ENCODE measurements around the gene MOXD1. TPM values are rescaled to one million over a fixed set of nuclear protein-coding genes. Genes with fewer than 3 reads are reported as not detected.

The MOXD1 gene
- 5.5 and 7.5 TPM in 2 replicates for total RNA-seq

DNA sequence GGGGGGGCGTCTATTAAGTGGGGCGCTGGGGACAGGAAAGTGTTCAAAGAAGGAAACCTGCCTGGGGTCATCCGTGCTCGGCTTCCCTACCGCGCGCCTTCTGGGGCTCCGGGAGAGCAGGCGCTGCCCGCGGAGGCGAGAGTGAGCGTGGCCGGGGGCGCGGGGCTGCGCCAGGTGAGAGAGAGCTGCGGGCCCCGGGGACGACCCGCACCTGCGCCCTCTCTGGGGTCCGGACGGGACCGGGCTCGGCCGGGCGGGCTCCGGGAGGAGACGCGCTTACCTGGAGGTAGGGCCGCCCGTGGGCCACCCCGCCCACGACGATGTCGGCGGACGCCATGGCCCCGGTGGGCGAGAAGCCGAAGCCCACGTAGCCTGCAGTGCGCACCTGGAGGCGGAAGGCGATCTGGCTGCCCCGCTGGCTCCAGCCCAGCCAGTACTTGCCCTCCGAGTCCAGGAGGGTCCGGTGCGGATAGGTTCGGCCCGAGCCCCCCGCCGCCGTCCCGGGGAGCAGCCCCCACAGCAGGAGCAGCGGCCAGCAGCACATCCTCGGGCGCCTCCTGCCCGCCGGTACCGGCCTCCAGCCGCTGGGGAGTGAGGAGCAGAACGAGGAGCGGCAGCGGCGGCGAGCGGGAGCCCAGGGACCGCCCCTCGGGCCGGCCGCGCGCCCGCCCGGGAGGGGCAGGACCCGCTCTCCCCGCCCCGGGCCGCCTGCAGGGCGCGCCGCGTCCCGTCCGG lies at the start of gene MOXD1:
TSS of gene MOXD1 (minus strand) at position 593 of the 735 bp plus-strand sequence. CDS start at position 544, 49 bp downstream.
- no peak for DNase-seq (ENCODE audit: extremely low read depth, low read depth, low spot score)

DNA sequence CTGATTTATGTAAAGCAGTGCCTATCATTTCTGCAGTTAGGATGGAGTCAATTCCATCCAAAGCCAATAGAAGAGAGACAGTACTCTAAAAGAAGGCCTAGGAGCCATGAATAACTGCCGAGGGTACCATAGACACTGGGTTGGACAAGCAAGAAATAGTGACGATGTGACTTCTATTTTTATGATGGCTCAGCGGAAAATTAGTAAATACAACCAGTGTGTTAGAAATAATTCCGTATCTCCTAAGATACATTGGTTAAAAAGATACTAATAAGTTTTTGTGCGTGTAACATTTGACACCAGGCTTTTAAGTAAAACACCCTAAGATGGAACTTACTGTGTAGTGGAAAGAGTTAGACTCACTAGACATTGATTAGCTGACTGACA lies 45.6 kb upstream of the MOXD1 start:
- DNase-seq (ENCODE audit: extremely low read depth, low read depth, low spot score) = no peak

DNA sequence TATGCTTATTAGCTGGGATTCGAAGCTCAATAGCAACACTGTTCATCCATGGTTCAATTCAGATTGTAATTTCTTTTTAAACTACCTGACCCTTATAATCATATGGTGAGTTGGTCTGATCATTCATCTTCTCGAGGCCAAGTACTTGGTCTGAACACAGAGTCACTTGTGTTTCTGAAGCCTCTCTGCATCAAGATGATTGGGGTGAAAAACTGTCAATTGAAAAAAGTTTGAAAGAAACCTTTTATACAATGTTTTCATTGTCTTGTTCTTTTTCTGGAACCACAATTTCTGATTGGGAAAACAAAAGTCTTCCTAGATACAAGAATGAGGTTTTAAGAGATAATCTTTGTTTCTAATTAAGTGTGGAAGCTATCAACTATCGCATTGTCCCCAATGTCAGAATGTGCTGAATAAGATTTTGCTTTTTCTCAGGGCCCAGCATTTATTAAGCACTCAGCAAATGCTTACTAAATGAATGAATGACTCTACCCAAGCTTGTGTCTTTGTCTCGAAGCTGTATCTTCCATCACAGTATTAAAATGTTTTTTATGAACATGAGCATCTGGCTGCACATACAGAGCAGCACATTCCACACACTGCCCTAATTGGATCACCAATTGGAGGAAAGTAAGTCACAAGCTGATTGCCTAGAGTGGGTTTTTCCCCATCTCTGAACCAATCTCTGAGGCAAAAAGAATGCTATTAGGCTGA lies 45.0 kb upstream of the MOXD1 start:
- no peak for DNase-seq (ENCODE audit: extremely low read depth, low read depth, low spot score)

DNA sequence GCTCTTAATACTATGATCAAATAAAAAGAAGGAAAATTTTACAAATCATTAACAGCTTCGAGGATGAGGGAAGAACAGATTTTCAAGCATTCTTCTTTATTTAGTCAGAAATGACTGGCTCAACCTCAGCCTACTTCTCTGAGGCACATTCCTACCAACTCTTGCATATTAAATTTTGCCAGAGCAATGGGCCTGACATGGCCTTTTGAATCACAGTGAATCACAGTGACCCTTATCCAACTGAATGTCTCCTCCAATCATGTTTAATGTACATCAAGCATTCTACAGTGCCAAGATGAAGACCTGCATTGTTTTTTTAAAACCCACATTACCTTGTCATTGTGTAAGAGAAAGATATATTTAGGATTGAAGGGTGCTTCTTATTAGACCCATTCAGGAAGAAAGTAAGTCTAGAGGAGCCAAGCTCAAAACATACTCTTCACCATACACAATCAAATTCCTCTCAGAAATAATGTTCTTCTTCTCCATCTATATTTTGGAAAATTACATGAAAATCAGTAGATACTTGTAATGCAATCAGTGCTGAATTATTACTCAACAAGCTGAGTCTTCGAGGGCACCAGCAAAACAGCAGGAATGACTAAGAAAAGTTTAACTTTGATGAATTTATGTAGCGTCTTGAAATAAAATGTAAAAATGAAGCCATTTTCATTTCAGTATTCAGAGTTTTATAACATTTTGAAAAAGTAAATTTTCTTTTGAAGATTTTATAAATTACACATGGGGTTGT lies 44.1 kb upstream of the MOXD1 start:
- DNase-seq (ENCODE audit: extremely low read depth, low read depth, low spot score) = no peak

DNA sequence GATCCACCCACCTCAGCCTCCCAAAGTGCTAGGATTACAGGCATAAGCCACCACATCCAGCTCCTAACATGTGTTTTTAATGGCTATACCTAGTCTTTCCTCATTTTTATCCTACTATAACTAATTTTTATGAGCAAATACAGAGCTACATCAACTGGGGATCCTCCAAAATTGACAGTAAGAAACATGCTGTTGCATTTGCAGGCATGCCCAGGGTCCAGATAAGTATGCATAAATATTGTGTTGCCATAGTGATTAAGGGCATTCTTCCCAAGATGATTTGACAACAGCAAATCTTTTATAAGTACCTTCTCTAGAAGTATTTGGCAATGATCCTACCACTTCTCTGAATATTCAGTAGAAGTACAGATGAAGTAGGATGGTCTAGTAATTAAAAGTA lies 41.9 kb upstream of the MOXD1 start:
- DNase-seq (ENCODE audit: extremely low read depth, low read depth, low spot score) = no peak

DNA sequence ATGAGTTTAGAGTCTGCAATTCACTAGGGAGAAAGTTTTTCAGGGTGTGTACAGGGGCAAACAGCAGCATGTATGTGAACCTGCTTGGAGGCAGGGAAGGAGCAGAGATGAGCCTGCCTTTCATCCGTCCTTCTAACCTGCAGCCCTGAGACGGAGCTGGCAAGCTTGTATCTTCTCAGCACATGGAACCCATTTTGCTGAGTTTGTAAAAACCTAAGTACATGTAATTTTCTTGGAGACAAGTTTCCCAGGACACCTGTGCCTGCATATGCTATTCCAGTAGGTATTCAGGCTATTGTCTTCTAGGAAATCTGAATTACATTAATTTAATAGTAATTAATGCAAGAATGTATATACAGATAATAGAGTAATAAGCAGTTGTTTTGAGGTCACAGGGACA lies 28.8 kb upstream of the MOXD1 start:
- no peak for DNase-seq (ENCODE audit: extremely low read depth, low read depth, low spot score)

DNA sequence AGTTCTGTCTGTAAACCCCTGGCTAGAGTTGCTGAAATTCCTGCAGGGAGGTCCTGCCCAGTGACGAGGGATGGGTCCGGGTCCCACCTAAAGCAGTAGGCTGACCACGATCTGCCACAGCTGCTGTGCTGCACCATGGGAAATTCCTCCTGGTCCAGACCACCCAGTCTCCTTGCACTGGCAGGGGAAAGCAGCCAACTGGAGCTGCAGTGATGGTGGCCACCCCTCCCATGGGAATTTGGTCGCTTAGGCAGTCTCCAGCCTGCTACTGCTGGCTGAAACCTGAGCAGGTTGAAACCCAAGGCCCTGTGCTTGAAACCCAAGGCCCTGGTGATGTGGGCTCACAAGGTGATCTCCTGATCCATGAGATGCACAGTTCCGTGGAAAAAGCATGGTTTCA lies 23.9 kb upstream of the MOXD1 start:
- DNase-seq (ENCODE audit: extremely low read depth, low read depth, low spot score) = no peak

DNA sequence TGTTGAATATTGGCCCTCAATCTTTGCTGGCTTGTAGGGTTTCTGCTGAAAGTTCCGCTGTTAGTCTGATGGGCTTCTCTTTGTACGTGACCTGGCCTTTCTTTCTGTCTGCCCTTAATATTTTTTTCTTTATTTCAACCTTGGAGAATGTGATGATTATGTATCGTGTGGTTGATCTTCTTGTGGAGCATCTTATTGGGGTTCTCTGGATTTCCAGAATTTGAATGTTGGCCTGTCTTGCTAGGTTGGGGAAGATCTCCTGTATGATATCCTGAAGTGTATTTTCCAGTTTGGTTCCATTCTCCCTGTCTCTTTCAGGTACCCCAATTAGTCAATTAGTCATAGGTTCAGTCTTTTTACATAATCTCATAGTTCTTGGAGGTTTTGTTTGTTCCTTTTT lies 22.6 kb upstream of the MOXD1 start:
- DNase-seq (ENCODE audit: extremely low read depth, low read depth, low spot score) = no peak

DNA sequence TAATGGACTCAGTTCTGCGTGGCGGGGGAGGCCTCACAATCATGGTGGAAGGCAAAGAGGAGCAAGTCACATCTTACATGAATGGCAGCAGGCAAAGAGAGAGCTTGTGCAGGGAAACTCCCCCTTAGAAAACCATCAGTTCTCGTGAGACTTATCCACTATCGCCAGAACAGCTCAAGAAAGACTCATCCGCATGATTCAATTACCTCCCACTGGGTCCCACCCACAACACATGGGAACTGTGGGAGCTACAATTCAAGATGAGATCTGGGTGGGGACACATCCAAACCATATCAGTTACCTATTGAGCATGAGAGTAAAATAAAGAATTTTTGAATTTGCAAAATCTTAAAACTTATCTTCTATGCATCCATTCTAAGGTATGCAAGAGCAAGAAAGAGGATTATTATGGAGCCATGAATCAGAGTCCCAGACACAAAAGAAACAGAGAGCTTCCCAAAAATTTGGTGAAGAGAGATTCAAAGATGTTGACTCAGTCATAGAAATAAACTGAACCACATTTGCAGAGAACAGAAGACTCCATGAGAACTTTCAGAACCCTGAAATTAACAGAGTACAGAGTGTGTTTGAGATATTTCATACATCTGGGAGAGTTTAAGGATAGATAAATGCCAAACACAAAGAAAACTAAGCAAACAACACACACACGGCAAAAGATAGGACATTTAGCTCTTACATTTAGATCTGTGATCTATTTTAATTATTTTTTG lies 17.1 kb upstream of the MOXD1 start:
- DNase-seq (ENCODE audit: extremely low read depth, low read depth, low spot score) = no peak

DNA sequence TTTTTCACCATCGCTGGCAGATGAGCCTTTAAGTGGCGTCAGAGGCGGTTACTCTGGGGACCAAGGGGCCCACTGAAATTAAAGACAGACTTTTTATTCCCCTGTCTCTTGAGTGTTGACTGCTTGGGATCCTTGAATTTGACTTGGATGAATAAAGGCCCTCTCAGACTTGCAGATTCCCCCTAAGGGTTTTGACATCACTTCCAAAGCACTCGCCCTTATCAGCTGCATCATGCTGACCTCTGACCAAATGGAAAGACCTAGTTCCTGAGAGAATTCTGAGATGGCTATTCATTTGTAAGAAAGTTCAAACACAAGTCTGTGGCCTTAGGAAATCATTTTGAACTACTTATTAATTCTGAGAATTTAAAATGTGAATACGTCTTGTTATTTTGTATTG lies 13.5 kb upstream of the MOXD1 start:
- no peak for DNase-seq (ENCODE audit: extremely low read depth, low read depth, low spot score)

DNA sequence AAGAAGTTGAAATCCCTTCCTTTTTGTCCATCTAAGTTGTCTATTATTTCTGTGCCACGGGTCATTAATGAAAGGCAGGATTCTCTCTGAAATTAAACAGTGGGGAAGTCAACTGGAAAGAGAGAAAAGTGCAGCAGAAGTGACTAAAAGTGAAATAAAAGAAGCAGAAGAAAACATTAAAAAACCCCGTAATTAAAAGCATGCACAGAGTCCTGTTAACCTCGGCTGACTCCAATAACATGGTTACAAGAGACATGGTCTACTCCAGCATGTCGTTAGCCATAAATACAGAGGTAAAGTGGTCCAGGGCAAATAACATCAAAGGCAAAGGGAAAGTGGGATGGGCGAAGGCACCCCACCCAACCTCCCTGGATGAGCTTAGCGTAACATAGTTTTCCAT lies 13.0 kb upstream of the MOXD1 start:
- no peak for DNase-seq (ENCODE audit: extremely low read depth, low read depth, low spot score)

DNA sequence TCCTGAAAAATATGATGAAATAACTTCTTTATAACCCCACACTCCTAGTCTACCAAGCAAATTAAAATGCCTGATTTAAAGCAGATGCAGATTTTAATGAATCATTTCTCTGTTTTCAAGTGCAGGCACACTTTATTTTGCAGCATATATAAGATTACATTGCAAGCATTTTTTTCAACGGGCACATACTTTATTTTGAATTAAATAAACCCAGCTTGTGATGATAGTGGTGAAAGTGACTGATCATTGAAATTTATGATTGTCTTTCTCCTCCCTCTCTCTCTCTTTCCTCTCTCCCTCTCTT lies 12.2 kb upstream of the MOXD1 start:
- DNase-seq (ENCODE audit: extremely low read depth, low read depth, low spot score) = no peak

DNA sequence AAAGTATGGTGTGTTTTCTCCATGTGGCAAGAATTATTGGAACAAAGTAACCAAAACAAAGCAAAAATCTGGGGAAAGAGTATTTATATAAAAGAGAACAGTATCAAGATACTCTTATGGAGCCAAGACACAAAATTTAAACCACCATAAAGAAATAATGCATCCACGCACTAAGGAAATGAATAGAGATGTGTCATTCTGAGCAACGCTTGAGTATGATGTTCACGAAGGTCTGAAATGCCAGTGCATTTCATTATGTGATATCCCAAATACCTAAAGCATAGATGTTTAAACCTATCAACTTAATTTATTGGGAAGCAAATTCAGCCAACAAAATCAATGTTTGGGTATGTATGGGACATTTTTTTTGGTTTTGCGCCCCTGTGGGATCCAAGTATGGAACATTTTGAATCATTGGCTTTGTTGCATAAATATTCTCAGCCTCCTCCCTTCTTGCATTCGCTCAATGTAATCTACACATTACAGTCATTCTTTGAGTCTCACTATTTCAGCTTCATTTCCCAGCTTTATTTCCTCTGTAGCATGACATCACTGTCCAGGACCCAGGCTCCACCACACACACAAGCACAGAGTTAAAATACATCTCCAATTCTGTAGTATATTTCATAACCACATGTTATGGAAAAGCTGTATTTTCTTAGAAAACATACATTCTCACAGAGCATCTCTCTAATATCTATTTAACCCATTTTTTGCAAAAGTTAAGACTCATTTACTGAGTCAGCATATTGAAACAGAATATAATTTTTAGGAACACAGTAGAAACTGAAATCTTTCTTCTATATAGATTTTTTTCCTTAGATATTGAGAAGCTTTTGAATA lies 11.6 kb upstream of the MOXD1 start:
- DNase-seq (ENCODE audit: extremely low read depth, low read depth, low spot score) = no peak

DNA sequence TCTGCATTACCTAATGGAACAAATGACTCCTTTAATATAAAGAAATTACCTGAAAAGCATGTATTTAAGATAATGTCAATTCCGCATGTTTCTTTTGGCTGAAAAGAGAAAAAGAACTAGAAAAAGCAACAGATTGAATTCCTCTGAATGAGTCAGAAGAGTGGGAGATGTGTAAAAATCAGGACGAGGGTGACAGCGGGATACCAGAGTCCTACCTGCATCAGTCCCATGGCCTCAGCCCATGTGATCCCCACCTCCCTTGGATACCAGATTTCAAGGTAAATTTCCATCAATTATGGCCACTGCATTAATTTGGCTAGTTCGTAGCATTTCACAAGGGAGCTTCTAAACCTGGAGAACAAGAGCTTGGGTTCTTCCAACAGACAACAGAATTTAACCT lies 10.0 kb upstream of the MOXD1 start:
- DNase-seq (ENCODE audit: extremely low read depth, low read depth, low spot score) = no peak

DNA sequence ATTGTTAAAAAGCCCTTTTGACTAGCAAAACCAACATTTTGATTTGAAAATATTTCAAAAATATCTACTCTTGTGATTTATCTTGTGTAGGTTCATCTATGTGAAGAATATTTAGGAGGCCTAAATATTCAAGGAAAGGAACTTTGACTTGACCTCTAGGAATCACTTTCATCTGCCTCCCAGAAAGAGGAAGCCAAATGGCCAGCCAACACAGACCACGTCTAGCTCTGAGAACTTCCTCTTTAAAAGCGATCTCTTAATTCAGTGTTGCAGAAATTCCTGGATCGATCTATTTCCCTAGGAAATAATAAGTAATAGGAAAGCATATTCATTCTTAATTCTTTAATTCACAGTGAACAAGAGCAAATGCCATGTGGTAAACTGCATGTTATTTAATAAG lies 9.6 kb upstream of the MOXD1 start:
- no peak for DNase-seq (ENCODE audit: extremely low read depth, low read depth, low spot score)

DNA sequence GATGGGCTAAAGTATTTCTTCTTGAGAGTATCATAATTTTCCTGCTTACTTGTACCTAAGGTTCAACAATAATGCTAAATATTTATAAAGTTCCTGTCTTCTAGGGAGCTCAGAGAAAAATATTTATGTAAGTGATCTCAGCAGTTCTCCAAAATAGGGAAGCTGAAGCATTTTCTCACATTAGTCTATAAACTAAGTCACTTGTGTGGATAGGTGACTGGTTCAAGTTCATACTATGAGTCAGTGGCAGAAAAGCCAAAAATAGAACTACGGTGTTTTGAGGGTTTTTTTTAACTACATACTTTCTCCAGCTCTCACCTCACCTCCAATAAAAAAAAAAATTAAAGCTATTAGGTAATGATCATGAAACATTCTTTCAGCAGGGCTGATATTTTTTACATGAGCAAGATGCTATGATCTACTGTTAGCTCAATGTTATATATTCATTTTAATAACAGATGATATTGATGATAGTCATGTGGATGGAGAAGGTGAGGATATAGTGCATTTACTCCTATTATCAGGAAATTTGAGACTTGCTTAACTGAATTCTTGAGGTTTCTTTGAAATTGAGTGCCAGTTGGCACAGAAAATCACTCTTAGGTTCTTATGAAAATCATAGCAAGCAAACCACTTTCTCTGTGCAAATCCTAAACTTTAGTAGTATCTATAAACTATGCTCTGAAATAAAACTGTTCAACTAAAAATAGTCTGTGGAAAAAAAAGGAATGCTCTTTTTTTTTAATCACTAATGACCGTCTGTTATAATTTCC lies 4.1 kb upstream of the MOXD1 start:
- no peak for DNase-seq (ENCODE audit: extremely low read depth, low read depth, low spot score)

DNA sequence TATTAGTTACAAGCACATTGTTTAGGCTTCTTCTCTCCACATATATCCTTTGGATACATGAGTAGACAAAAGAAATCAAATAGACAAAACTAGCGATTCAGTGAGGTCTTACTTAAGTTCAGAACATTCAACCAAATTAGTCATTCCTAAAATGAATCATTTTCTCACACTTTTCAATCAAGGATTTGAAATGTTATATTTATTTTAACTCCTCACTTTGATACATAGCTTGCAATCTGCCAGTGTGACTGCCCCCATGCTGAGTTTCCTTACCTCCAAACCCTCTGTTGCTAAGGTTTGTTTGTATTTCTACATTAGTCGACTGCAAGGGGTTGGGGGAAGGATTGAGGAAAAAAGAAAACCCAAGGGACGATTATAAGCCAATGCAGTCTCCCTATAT lies 3.5 kb upstream of the MOXD1 start:
- DNase-seq (ENCODE audit: extremely low read depth, low read depth, low spot score) = no peak

DNA sequence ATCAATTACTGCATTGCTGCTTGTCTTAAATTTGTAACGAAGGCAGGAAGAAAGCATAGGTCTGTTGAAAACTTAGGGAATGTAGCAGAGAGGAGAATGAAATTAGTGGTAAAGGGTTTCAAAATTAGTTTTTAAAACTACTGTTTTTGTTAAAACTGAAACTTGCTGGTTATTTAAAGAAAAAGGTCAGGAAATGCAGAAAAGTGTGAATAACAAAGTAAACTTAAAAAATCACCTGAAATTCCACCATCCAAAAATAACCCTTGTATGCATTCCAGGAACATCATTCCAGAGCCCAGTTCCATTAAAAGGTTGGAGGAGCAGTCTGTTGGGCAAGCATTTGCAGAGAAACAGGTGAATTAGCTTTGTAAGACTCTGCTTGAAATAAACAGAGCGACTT lies 3.1 kb upstream of the MOXD1 start:
- DNase-seq (ENCODE audit: extremely low read depth, low read depth, low spot score) = no peak

DNA sequence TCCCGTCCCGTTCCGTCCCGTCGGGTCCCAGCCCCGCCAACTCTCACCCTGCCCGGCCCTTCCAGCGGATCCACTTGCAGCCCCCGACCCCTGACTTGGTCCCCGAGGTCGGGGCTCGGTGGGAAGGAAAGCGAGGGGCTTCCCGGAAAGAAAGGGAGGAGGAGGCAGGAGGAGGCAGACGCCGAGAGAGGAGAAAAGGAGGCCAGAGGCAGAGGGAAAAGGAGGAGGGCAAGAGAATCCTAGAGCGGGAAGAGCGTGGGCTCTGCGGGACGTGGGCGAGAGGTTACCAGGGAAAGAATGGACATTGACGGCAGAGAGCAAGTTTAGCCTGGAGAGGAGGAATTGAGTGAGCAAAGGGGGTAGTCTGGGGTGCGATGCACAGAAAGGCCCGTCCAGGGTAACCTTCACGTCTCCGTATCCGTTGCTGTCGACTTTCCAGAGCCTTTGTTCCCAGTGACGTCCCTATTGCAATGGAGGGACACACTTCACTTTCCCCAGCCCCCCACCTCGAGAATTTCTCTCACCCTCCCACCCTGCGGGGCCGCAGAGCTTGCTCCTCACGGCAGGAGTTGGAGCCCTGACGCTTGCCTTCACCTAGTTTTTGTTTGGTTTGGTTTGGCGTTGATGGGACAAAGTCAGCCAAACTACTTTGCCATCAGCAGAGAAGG lies 477 bp upstream of the MOXD1 start:
- no peak for DNase-seq (ENCODE audit: extremely low read depth, low read depth, low spot score)

Measured in glomerular endothelial cell (primary cell).